Stimulated activated CD8-positive, alpha-beta memory T cell treated with anti-CD3 and anti-CD28 coated beads, Interleukin-15, amount 100 ng/mL, for 24 hours (primary cell): ENCODE results near the gene ARHGAP18.
"Not testable (repeated sequence)": the region's sequence is repeated elsewhere in the genome, so short reads cannot be mapped to it uniquely, and the experiment has no call there.

ENCODE experiments used
- DNase-seq: peaks from one replicate; pipeline ENCODE4 v3.0.0-alpha.2; 2020; ENCODE audit warnings: low read depth

Gene ARHGAP18

DNA sequence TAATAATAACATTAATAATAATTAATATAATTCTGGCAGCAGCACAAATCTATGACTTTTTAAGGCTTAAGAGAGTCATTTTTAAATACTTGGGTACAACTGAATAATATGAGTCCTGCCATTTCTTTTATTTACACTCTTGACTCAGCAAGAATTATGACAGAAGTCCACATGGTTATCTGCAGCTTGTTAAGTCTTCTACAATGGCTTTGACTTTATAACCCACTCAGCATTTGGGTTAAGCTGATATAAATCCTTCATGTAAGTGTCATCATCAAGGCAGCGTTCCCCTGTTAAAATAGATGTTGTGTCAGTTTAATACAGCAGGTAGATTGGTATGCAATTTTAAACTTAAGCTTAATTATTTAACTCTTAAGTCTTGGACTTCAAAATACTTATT is 131.7 kb downstream of the ARHGAP18 start:
- no peak for DNase-seq

DNA sequence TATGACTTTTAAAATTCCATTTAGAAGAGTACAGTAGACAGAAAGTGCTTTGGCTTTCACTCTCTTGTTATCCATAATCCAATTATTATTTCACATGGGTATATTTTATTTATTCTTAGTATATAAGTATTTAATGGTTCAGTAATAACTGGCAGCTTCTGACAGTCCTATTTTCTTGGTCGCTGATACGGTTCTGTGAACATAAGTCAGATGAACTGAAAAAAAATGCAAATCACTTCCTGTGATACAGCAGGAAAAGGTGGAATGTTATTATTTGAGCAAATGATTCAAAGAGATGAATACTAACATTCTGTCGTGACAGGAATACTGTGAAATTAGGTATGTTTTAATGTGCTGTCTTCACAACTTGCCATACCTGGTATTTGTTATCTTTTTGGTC is 132.3 kb downstream of the ARHGAP18 start:
- no peak for DNase-seq

DNA sequence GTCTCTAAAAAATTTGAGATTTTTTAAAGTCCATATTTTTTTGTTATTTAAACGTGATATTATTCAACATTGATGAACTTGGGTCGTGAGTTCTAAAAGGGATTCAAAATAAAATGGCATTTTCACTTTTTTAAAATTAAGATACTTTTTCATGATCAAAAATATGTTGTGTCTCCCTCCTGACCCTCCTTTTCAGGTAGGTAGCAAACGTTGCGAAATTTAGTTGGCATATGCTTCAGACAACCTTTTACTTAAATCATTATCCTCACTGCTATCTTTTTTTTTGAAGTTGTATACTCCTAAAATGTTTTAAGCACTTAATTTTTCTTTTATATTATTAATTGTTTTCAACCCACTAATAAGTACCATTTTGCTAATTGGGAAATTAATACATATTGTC is 133.5 kb downstream of the ARHGAP18 start:
- DNase-seq, result no peak

DNA sequence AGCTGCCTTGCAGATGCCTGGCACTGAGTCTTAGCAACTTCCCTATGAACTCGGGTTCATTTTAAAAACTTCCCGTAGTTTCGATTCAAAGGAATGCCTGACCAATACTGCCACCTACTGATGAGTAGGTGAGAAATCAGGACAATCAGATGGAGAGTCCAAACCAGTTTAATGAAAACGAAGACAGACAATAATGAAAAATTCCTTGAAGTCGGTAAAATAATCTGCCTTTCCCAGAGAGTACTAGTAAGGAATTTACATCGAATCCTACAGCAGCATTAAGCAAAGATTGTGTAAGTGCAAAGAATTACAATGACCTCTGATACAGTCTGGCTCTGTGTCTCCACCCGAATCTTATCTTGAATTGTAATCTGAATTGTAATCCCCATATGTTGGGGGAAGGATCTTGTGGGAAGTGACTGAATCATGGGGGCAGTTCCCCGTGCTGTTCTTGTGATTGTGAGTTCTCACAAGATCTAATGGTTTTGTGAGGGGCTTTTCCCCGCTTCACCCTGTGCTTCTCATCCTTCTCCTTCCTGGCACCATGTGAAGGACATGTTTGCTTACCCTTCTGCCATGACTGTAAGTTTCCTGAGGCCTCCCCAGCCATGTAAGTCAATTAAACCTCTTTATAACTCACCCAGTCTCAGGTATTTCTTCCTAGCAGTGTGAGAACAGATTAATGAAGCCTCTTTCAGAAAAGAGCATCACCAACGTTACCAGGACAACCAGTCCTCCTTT is 134.4 kb downstream of the ARHGAP18 start:
- no peak for DNase-seq

DNA sequence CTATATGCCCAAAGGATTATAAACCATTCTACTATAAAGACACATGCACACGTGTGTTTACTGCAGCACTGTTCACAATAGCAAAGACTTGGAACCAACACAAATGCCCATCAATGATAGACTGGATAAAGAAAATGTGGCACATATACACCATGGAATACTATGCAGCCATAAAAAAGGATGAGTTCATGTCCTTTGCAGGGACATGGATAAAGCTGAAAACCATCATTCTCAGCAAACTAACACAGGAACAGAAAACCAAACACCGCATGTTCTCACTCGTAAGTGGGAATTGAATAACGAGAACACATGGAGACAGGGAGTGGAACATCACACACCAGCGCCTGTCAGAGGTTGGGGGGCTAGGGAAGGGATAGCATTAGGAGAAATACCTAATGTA is 135.4 kb downstream of the ARHGAP18 start:
- not testable (repeated sequence) for DNase-seq

DNA sequence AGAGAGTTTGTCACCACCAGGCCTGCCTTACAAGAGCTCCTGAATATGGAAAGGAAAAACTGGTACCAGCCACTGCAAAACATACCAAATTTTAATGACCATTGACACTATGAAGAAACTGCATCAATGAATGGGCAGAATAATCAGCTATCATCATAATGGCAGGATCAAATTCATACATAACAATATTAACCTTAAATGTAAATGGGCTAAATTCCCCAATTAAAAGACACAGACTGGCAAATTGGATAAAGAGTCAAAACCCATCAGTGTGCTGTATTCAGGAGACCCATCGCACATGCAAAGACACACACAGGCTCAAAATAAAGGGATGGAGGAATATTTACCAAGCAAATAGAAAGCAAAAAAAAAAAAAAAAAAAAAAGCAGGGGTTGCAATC is 139.0 kb downstream of the ARHGAP18 start:
- DNase-seq, result not testable (repeated sequence)

DNA sequence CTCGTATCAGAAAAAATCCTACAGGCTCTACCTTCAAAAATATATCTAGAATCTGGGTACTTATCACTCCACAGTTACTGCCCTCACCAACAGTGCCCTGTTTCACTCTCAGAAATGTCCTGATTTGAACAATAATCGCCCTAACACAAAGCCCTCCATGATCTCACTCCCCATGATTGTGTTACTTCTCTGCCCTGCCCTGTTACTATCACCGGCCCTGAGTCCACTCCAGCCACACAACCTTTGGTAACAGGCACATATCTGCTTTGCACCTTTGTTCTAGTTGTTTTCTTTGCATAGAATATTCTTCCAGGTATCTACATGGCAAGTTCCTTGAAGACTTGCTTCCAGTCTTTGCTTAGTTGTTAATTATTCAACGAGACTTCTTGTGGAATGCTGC is 142.0 kb downstream of the ARHGAP18 start:
- no peak for DNase-seq

DNA sequence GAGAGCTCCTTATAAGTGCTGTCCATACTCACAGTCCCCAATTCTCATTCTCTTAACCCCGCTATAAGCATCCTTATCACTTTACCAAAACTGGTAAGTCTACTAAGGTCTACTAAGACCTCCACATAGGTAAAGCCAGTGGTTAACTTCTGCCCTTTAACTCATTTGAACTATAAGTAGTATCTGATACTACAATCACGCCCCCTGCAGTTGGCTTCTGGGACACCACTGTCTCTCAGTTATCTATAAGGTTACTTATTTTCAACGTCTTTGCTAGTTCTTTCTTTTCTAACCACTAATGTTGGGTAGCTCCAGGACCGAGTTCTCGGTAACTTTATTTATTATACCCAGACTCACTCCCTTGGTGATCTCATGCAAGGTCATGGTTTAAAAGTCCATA is 142.6 kb downstream of the ARHGAP18 start:
- no peak for DNase-seq

DNA sequence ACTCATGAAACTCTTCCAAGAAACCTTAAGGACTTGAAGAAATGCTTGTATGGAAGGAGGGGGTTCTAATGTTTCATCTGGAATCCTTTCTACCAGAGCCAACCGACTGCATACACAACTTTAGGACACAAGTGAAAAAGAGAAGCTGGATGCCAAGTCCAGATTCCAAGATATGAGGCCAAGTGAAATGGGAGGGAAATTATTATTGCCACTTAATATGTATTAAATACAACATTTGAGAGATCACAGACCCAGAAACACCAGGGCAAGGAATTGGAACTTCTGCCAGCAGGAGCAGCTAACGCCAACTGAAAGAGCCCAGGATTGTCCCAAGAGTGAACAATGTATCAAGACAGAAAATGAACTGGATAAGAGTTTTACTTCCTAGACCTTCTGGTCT is 144.2 kb downstream of the ARHGAP18 start:
- DNase-seq, result no peak

DNA sequence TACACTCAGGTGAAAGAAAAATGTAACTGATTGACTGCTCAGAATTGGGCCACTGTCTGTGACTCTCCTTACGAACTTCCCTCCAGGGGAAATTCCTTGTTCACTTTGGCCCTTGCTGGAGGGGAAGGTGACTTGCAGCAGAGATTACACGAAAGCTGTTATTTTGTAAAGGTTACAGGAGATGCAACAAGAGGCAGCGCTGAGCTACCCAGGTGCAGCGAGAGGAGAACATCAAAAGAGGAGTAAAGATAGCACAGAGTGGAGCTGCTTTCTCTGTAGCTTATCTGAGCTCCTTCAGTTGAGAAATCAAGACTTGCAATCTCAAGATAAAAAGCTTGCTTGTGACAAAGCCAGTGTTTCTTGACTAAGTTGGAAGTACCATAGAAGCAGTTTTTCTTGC is 144.6 kb downstream of the ARHGAP18 start:
- no peak for DNase-seq

DNA sequence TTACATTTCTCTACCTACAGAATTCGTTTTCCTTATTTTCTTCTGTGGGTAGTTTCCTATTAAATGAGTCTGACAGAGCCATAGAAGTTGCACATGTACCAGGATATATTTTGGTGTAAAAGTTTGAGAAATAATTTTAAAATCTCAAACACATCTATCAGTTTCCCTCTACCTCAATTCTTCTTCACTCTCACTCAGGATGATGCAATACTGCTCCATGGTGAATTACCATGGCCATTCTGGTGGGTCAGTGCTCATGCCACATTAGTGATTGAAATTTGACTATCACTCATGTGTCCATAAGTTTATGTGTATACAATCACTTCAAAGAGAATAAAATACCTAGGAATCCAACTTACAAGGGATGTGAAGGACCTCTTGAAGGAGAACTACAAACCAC is 151.7 kb downstream of the ARHGAP18 start:
- no peak for DNase-seq

DNA sequence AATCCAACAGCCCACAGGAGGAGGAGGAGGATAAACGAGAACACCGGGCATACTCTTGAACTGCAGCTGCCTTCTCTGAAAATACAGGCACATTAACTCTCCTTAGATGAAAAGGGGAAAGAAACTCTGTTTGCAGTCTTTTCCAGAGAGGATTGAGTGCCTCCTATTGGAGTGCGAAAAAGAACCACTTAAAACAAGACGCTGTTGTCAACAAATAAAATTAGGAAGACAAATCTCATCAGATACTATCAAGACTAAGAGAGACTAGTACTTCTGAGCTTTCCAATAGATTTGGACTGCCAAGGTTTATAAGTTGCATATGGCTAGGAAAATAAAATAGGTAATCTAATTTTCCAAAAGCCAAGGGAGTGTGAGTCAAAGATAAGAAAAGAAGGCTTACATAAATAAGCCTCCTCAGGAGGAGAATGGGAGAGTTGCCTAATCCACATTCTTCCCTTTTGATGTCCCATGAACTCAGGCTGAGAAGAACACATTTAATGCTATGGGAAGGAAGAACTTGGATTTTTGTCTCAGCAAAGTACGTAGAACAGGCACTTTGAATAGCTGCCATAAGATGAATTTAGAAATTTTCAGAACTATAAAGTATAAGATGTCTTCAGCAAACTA is 154.7 kb downstream of the ARHGAP18 start:
- no peak for DNase-seq

DNA sequence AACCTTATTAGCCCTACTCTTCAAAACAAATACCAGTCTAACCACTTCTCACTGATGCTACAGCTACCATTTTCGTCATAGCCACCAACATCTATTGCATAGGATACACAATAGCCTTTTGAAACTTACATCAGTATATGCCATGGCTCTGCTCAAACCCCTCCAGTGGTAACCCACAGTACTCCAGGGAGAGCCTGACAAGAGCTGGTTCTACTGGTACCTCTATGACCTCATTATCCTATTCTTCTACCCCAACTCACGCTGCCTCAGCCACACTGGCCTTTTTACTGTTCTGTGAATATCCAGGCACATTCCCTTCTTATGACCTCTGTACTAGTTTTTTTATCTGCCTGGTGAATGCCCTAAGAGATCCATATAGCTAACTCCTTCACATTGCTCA is 157.6 kb downstream of the ARHGAP18 start:
- DNase-seq, result no peak

DNA sequence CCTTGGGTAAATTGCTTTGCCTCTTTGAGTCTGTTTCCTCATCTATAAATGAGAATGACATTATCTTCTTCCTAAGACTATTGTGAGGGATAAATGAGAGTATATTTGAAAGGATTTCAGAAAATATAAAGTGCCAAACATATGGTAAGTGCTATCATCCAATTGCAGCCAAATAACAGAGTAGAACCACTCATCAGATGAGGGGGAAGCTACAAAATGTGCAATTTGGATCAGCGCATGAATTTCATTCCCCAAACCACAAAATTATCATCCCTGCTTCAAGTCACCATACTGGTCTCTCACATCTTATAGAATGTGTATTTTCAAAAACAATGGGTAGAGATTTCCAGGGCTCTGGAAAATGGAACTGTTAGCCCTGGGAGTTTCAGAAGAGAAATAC is 158.5 kb downstream of the ARHGAP18 start:
- no peak for DNase-seq

DNA sequence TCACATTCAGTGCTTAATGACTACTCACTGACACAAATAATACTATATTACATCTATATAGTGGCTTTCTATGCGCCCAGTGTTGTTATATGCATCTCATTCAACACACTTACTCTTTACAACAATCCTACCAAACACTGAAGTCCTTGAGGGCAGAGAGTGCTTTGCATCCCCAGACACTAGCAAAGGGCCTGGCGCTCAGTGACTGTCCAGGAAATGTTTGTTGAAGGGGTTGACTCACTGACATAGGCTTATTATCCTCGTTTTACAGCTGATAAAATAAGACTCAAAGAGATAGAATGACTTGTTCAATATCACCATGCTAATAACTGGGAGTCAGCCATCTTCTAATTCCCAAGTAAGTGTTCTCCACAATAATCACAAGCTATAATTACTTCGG is 163.3 kb downstream of the ARHGAP18 start:
- DNase-seq, result no peak

DNA sequence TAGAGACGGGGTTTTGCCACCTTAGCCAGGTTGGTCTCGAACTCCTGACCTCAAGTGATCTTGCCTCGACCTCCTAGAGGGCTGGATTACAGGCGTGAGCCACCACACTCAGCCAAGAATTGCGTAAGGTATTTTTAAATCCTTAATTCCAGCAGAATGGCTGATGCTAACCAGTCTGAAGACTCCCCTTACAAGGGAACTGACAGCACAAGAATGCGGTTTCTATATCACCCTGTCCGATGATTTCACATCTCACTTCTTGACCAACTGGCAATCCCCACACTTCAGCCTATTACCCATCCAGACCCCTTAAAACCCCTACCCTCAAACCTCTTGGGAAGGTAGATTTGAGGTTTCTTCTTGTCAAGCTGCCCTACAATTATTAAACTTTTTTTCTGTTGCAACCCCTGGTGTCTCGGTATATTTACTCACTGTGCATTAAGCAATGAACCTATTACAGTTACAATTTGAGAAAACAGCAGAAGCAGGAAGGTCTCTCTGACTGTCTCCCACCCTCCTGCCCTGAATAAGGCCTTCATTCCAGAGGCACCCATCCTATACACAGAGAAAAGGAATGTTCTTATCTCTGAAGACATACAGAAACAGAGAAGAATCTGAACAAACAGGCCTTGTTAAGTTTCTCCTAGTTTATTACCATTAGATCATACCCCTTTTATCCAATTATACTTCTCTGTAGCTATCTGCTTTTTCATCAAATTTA is 164.9 kb downstream of the ARHGAP18 start:
- DNase-seq, result no peak

DNA sequence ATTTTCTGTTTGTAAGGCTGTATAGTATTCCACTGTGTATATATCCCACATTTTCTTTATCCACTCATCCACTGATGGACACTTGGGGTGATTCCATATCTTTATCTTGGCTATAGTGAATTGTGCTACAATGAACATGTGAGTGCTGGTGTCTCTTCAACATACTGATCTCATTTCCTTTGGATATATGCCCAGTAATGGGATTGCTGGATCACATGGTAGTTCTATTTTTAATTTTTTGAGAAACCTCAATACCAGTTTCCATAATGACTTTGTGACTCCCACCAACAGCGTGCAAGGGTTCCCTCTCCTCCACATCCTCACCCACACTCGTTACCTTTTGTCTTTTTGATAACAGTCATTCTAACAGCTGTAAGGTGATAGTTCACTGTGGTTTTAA is 166.0 kb downstream of the ARHGAP18 start:
- no peak for DNase-seq

DNA sequence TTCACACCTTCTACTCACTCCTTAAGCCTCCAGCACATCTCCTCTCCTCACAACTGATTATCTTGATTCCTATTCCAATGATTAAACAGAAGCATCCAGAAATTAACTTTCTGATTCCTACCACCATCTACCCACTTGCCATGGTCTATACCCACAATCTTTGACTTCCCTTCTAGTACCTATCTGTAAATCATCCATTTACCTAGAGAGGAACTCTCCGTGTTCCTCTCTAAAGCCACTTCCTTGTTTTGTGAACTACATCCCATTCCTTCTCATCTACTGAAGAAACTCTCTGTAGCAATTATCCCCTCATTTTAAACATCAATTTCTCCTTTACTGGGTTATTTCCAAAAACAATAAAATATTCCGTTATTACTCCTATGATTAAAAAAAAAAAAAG is 167.3 kb downstream of the ARHGAP18 start:
- no peak for DNase-seq

DNA sequence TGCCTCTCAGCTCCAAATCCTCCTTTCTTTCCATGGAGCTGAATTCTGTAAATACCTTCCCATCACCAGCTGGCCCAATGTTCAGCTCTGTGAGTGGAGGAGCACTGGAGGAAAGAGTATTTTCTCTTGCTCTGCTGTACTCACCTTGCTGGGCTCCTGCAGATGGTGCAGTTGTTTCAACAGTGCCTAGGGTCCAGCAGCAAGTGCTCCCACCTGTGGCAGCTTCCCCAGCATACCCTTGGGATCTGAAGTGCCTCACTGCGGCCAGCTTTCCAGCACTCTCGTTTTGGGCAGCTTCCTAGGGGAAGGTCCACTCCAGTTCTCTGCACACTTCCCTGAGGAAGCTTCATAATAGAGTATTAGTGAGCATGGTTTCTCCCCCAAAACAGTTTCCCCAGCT is 170.9 kb downstream of the ARHGAP18 start:
- DNase-seq, result no peak

DNA sequence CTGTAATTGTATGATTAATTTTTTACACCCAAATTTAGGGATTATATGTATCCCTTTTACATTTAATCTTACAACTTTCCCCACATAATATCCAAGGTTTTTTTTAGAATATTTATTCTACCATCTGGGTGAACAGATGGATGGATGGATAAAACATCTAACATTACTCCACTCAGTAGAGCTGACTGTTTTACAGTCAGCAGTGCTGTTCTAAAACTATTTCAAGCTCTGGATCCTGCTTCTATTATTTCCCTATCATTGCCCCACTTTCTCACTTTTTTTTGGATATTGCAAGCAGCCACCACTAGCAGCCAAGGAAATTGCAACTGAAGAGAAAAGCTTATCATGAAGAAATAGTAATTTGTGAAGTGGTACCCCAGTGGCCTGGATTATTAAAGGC is 173.7 kb downstream of the ARHGAP18 start:
- DNase-seq, result no peak

DNA sequence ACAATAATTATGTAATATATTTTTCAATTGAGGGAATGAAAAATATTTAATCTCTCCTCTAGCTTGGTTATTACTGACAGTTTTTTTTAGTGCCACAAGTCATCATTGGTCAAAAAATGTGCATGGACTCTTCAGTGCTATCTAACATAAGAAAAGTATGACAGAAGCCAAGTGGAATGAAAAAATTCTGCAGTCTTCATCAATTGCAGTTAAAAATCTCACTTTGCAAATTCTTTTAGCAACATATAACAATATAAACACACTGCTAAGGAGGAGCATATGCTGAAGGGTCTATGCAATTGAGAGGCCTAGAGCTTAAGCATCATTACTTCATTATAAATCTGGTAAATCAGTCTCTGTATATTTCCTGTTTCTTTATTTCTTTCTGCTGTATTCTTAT is 175.1 kb downstream of the ARHGAP18 start:
- no peak for DNase-seq
